Hepatocyte (in vitro differentiated cells): ENCODE measurements around the gene PALLD. TPM values are rescaled to one million over a fixed set of nuclear protein-coding genes. Genes with fewer than 3 reads are reported as not detected.

Source experiments
- DNase-seq: peaks from one replicate; pipeline ENCODE4 v3.0.0-alpha.2; 2016; ENCODE audit warnings: low spot score
- H2AFZ ChIP-seq: fragments of 200-600 bp; sonication (generic); 2 replicates; pipeline ENCODE4 v1.6.0; 2016; ENCODE audit warnings: antibody characterized with exemption, mild to moderate bottlenecking
- H3K27ac ChIP-seq: fragments of 200-600 bp; sonication (generic); 2 replicates; pipeline ENCODE4 v1.5.1; 2016; ENCODE audit warnings: mild to moderate bottlenecking
- H3K27me3 ChIP-seq: fragments of 200-600 bp; sonication (generic); 2 replicates; pipeline ENCODE4 v1.6.1; 2016
- H3K36me3 ChIP-seq: fragments of 200-600 bp; sonication (generic); replicated peaks from 2 replicates; pipeline ENCODE4 v1.5.1; 2016; ENCODE audit warnings: low read depth; ENCODE audit not compliant: insufficient read depth
- H3K4me1 ChIP-seq: fragments of 200-600 bp; sonication (generic); 2 replicates; pipeline ENCODE4 v1.5.1; 2016; ENCODE audit warnings: mild to moderate bottlenecking, moderate library complexity; ENCODE audit not compliant: insufficient read depth
- H3K4me2 ChIP-seq: fragments of 200-600 bp; sonication (generic); 2 replicates; pipeline ENCODE4 v1.6.0; 2016
- H3K4me3 ChIP-seq: fragments of 200-600 bp; sonication (generic); 2 replicates; pipeline ENCODE4 v1.5.1; 2016; ENCODE audit warnings: mild to moderate bottlenecking
- H3K79me2 ChIP-seq: fragments of 200-600 bp; sonication (generic); 2 replicates; pipeline ENCODE4 v1.6.0; 2017; ENCODE audit warnings: mild to moderate bottlenecking
- H3K9me2 ChIP-seq: fragments of 200-600 bp; sonication (generic); replicated peaks from 2 replicates; pipeline ENCODE4 v1.6.0; 2017; ENCODE audit warnings: mild to moderate bottlenecking; ENCODE audit not compliant: insufficient read depth
- H3K9me3 ChIP-seq: fragments of 200-600 bp; sonication (generic); 2 replicates; pipeline ENCODE4 v1.5.1; 2016; ENCODE audit warnings: low read depth, mild to moderate bottlenecking
- H4K20me1 ChIP-seq: fragments of 200-600 bp; sonication (generic); 2 replicates; pipeline ENCODE4 v1.6.0; 2016; ENCODE audit warnings: mild to moderate bottlenecking; ENCODE audit not compliant: insufficient read depth, poor library complexity, severe bottlenecking
- CTCF ChIP-seq: fragments of 200-600 bp; sonication (generic); IDR thresholded peaks from 2 replicates; pipeline ENCODE4 v1.5.1; 2016; ENCODE audit warnings: antibody characterized with exemption, mild to moderate bottlenecking; ENCODE audit not compliant: poor library complexity
- EZH2 ChIP-seq: fragments of 200-600 bp; sonication (generic); IDR thresholded peaks from 2 replicates; pipeline ENCODE4 v1.6.1; 2016; ENCODE audit warnings: antibody characterized with exemption, mild to moderate bottlenecking, borderline replicate concordance
- EZH2phosphoT487 ChIP-seq: fragments of 200-600 bp; sonication (generic); IDR thresholded peaks from one replicate; pipeline ENCODE4 v1.6.1; 2018; ENCODE audit warnings: antibody characterized with exemption, mild to moderate bottlenecking, low read depth, moderate library complexity; ENCODE audit not compliant: unreplicated experiment, severe bottlenecking
- WGBS: methylation state at CpG from one replicate; pipeline ENCODE4 v1.1.6; 2016; ENCODE audit warnings: low lambda C conversion rate; ENCODE audit errors: missing lambda C conversion rate; 5-methylcytosine and 5-hydroxymethylcytosine counted together
- polyA plus RNA-seq: library from polyadenylated mRNA; unstranded; fragments of >200 nt; fragmentation: Nextera tagmentation; extraction: Ambion mirVana; gene quantifications from 2 replicates; pipeline ENCODE4 v1.2.1, GENCODE V29; 2016
- total RNA-seq: library from RNA; depleted of rRNA; stranded (reverse); fragments of >200 nt; gene quantifications from 2 replicates; pipeline ENCODE4 v1.2.3, GENCODE V29; 2014

The PALLD gene
- total and polyA plus RNA-seq, 2 experiments from 2014 or later: 82.7 to 85.2 TPM

- H3K4me2 ChIP-seq: no peak overlapping the region
- no peaks in the 10 kb centered on the region for H3K9me2 ChIP-seq
- no peaks in the 10 kb centered on the region for H3K27me3 ChIP-seq
- DNase-seq: no peak
- no peak overlapping the region for H3K27ac ChIP-seq
- no peak for TF ChIP-seq CTCF
- no peak for TF ChIP-seq EZH2phosphoT487
- no peak for TF ChIP-seq EZH2
- H3K36me3 ChIP-seq: no peaks in the 10 kb centered on the region
- H3K4me1 ChIP-seq: no peaks in the 10 kb centered on the region
- H3K79me2 ChIP-seq: no peaks in the 10 kb centered on the region
- no peaks in the 10 kb centered on the region for H4K20me1 ChIP-seq
- no peak overlapping the region for H3K4me3 ChIP-seq
- no peaks in the 10 kb centered on the region for H3K9me3 ChIP-seq
- H2AFZ ChIP-seq: no peak overlapping the region
These were observed 122.4 kb downstream of the PALLD start for GRCh38 chr4:168619266-168619631.

GRCh38 chr4:168621806-168622589 is 125.1 kb downstream of the PALLD start:
- Histone ChIP-seq H3K36me3 (no peaks in the 10 kb centered on the region), H3K9me2 (no peaks in the 10 kb centered on the region), H3K79me2 (no peaks in the 10 kb centered on the region), H3K4me2 (no peak overlapping the region), H4K20me1 (no peaks in the 10 kb centered on the region), H3K4me3 (no peak overlapping the region), H2AFZ (no peak overlapping the region), H3K27me3 (no peaks in the 10 kb centered on the region), H3K27ac (no peak overlapping the region), H3K9me3 (no peaks in the 10 kb centered on the region), H3K4me1 (no peaks in the 10 kb centered on the region)
- no peak for DNase-seq
- WGBS: 67% methylated on average over 9 of the region's 9 CpGs
- TF ChIP-seq CTCF (no peak), EZH2 (no peak), EZH2phosphoT487 (no peak)

- no peaks in the 10 kb centered on the region for H3K9me3 ChIP-seq
- H4K20me1 ChIP-seq: no peaks in the 10 kb centered on the region
- H2AFZ ChIP-seq: no peak overlapping the region
- no peaks in the 10 kb centered on the region for H3K9me2 ChIP-seq
- H3K4me1 ChIP-seq: no peaks in the 10 kb centered on the region
- H3K27ac ChIP-seq: no peak overlapping the region
- DNase-seq: no peak
- no peaks in the 10 kb centered on the region for H3K27me3 ChIP-seq
- no peak for TF ChIP-seq CTCF
- no peak for TF ChIP-seq EZH2
- TF ChIP-seq EZH2phosphoT487: no peak
- 50% methylated on average over 5 of the region's 5 CpGs for WGBS
- H3K4me3 ChIP-seq: no peak overlapping the region
- H3K4me2 ChIP-seq: no peak overlapping the region
- H3K79me2 ChIP-seq: no peaks in the 10 kb centered on the region
- no peaks in the 10 kb centered on the region for H3K36me3 ChIP-seq
These were observed 125.7 kb downstream of the PALLD start for GRCh38 chr4:168622600-168622999.

GRCh38 chr4:168623011-168623410 is 126.2 kb downstream of the PALLD start:
- no peak for DNase-seq
- TF ChIP-seq EZH2 (no peak), EZH2phosphoT487 (no peak)
- Histone ChIP-seq H3K9me3 (no peaks in the 10 kb centered on the region), H3K36me3 (no peaks in the 10 kb centered on the region), H4K20me1 (no peaks in the 10 kb centered on the region), H3K27ac (no peak overlapping the region), H3K4me2 (no peak overlapping the region), H3K27me3 (no peaks in the 10 kb centered on the region), H3K79me2 (no peaks in the 10 kb centered on the region), H3K4me3 (no peak overlapping the region), H2AFZ (no peak overlapping the region), H3K9me2 (no peaks in the 10 kb centered on the region), H3K4me1 (no peaks in the 10 kb centered on the region)
